HepG2 (cell line): ENCODE measurements around the gene NUDT21. TPM values are rescaled to one million over a fixed set of nuclear protein-coding genes. Genes with fewer than 3 reads are reported as not detected.

Source experiments
- ATAC-seq: fragments of 200-7000 bp; cut with Tn5 transposase; 3 replicates; pipeline ENCODE4 v1.9.1; 2020; ENCODE audit warnings: mild to moderate bottlenecking, moderate library complexity
- BruUV-seq: library from RNA; stranded (reverse); fragments of 400-500 nt; replicated peaks from 2 replicates; lab custom pipeline; 2021; lab: Mats Ljungman, UMichigan
- CTCF ChIA-PET: fragments of 300-600 bp; formaldehyde crosslinking; extraction: SDS; loops from one replicate; lab custom pipeline; 2021; ENCODE audit warnings: low total read pairs, inconsistent platforms, low intra/inter-chr PET ratio; lab: Yijun Ruan, JAX
- POLR2A ChIA-PET: fragments of 350-600 bp; sonication (Branson Sonifier 250); formaldehyde crosslinking; loops from one replicate; lab custom pipeline; 2020; ENCODE audit warnings: antibody characterized with exemption, inconsistent platforms; lab: Yijun Ruan, JAX
- DNase-seq: peaks from one replicate; pipeline ENCODE4 v3.0.0-alpha.2; 2015; ENCODE audit warnings: low spot score
- FAIRE-seq: peaks from 3 replicates; lab custom pipeline; 2011; peaks lifted over from hg19 to GRCh38; lab: Jason Lieb, UNC
- H2AFZ ChIP-seq: one replicate; pipeline ENCODE4 v1.6.1; 2011; ENCODE audit warnings: low read length, inconsistent platforms
- H3K27ac ChIP-seq: fragments of 300-600 bp; 3 replicates; pipeline ENCODE4 v1.8.0; 2011; ENCODE audit warnings: mixed run types, mild to moderate bottlenecking, mixed read lengths, low read length, inconsistent platforms; ENCODE audit not compliant: insufficient read depth; ENCODE audit errors: extremely low read length
- H3K27me3 ChIP-seq, 2 experiments: fragments of 200-600 bp in 1 of 2; 2 replicates in 1 of 2; 3 replicates in 1 of 2; pipeline versions ENCODE4 v1.6.0 to v1.8.0; 2011; ENCODE audit warnings: low read length in 2 of 2, mild to moderate bottlenecking in 2 of 2, moderate library complexity in 2 of 2, inconsistent platforms in 1 of 2; ENCODE audit not compliant: insufficient read depth in 2 of 2, control insufficient read depth in 1 of 2
- H3K36me3 ChIP-seq, 2 experiments: fragments of 200-600 bp in 1 of 2; replicated peaks in 1 of 2; 2 replicates in 1 of 2; 3 replicates in 1 of 2; pipeline versions ENCODE4 v1.5.1 to v1.8.0; 2011; ENCODE audit warnings: low read length in 2 of 2, inconsistent platforms in 1 of 2; ENCODE audit not compliant: insufficient read depth in 2 of 2, control insufficient read depth in 1 of 2
- H3K4me1 ChIP-seq: 2 replicates; pipeline ENCODE4 v1.5.1; 2012; ENCODE audit warnings: low read length, inconsistent platforms; ENCODE audit not compliant: insufficient read depth
- H3K4me2 ChIP-seq: 2 replicates; pipeline ENCODE4 v1.6.0; 2011; ENCODE audit warnings: low read depth, low read length, inconsistent platforms
- H3K4me3 ChIP-seq, 3 experiments: fragments of 200-600 bp in 1 of 3; sonication (generic), shearing (Covaris generic) in 1 of 3; replicated peaks in 1 of 3; 2 replicates each; pipeline ENCODE4 v1.5.1; 2011 to 2016; ENCODE audit warnings: low read length in 3 of 3, inconsistent platforms in 2 of 3, low read depth in 2 of 3, mild to moderate bottlenecking in 2 of 3, control low read depth in 1 of 3, mixed read lengths in 1 of 3; ENCODE audit not compliant: insufficient read depth in 1 of 3
- H3K79me2 ChIP-seq: one replicate; pipeline ENCODE4 v1.6.1; 2011; ENCODE audit warnings: low read length, inconsistent platforms; ENCODE audit not compliant: insufficient read depth
- H3K9ac ChIP-seq: 2 replicates; pipeline ENCODE4 v1.6.0; 2011; ENCODE audit warnings: mild to moderate bottlenecking, low read depth, low read length, inconsistent platforms; ENCODE audit not compliant: insufficient read depth
- H3K9me3 ChIP-seq: 2 replicates; pipeline ENCODE4 v1.5.1; 2012; ENCODE audit warnings: mild to moderate bottlenecking, low read length
- H4K20me1 ChIP-seq: 2 replicates; pipeline ENCODE4 v1.6.0; 2011; ENCODE audit warnings: inconsistent platforms, mild to moderate bottlenecking, low read length, moderate library complexity; ENCODE audit not compliant: insufficient read depth
- GLMP ChIP-seq: sonication (generic); formaldehyde crosslinking; IDR thresholded peaks from 2 replicates; pipeline ENCODE4 v1.9.0; 2021; ENCODE audit warnings: missing genetic modification reagents, mild to moderate bottlenecking, borderline replicate concordance
- HNRNPK ChIP-seq: fragments of 200-400 bp; formaldehyde crosslinking; IDR thresholded peaks from 2 replicates; pipeline ENCODE4 v1.6.1; 2018; ENCODE audit warnings: low read length, low read depth, moderate library complexity, mild to moderate bottlenecking; ENCODE audit not compliant: poor library complexity, severe bottlenecking
- IRF2 ChIP-seq: IDR thresholded peaks from 2 replicates; pipeline ENCODE4 v1.6.1; 2018; ENCODE audit warnings: missing genetic modification reagents, missing compliant biosample characterization
- NFATC3 ChIP-seq: sonication (generic); formaldehyde crosslinking; IDR thresholded peaks from 2 replicates; pipeline ENCODE4 v1.5.1; 2020; ENCODE audit warnings: mild to moderate bottlenecking, missing genetic modification reagents
- PCBP1 ChIP-seq: fragments of 200-400 bp; formaldehyde crosslinking; IDR thresholded peaks from 2 replicates; pipeline ENCODE4 v1.6.1; 2017; ENCODE audit warnings: mild to moderate bottlenecking, low read depth, low read length, borderline replicate concordance
- PRPF4 ChIP-seq: fragments of 200-400 bp; formaldehyde crosslinking; IDR thresholded peaks from 2 replicates; pipeline ENCODE4 v1.6.1; 2016; ENCODE audit warnings: low read length, low read depth; ENCODE audit not compliant: poor library complexity, severe bottlenecking
- SNAI1 ChIP-seq: sonication (generic); formaldehyde crosslinking; IDR thresholded peaks from 2 replicates; pipeline ENCODE4 v1.5.0; 2020; ENCODE audit warnings: mild to moderate bottlenecking, missing genetic modification reagents, borderline replicate concordance
- ZBTB20 ChIP-seq: sonication (generic); formaldehyde crosslinking; IDR thresholded peaks from 2 replicates; pipeline ENCODE4 v1.8.1; 2023; ENCODE audit warnings: missing genetic modification reagents, low read depth, mild to moderate bottlenecking, borderline replicate concordance
- ZBTB21 ChIP-seq: sonication (generic); formaldehyde crosslinking; IDR thresholded peaks from 2 replicates; pipeline ENCODE4 v1.4.0; 2020; ENCODE audit warnings: missing genetic modification reagents
- ZFYVE20 ChIP-seq: sonication (generic); formaldehyde crosslinking; IDR thresholded peaks from 2 replicates; pipeline ENCODE4 v1.8.0; 2023; ENCODE audit warnings: low read depth, mild to moderate bottlenecking, moderate library complexity, missing genetic modification reagents, borderline replicate concordance
- ZNF468 ChIP-seq: sonication (generic); formaldehyde crosslinking; IDR thresholded peaks from 2 replicates; pipeline ENCODE4 v1.8.0; 2022; ENCODE audit warnings: mild to moderate bottlenecking, moderate library complexity, missing genetic modification reagents
- WGBS: methylation state at CpG from one replicate; pipeline ENCODE4 v1.1.6; 2017; ENCODE audit warnings: low lambda C conversion rate; 5-methylcytosine and 5-hydroxymethylcytosine counted together
- in situ Hi-C: cut with HindIII; loops from 2 replicates; pipeline ENCODE4 v1.10.0; 2017; ENCODE audit warnings: low pct_unique_long_range_greater_than_20kb; ENCODE audit not compliant: extremely low pct_ligation_motif_present
- intact Hi-C: fragments of 100-400 bp; cut with micrococcal nuclease; formaldehyde crosslinking; loops from one replicate; pipeline ENCODE4 v1.10.0; 2022; ENCODE audit not compliant: unreplicated experiment
- polyA plus RNA-seq, 8 experiments: library from polyadenylated mRNA; depleted of rRNA in 3 of 8; stranded (reverse) in 7 of 8; unstranded in 1 of 8; fragments of >200 nt; fragmentation: Illumina TruSeq in 4 of 8; extraction: Trizol in 4 of 8; gene quantifications; 2 replicates each; pipeline versions ENCODE4 v1.2.1 to v1.2.3, GENCODE V29; 2011 to 2016; ENCODE audit warnings: low read depth in 4 of 8, missing spikeins in 1 of 8, mixed read lengths in 1 of 8; ENCODE audit not compliant: insufficient read depth in 1 of 8
- total RNA-seq, 5 experiments: library from RNA; depleted of rRNA; stranded (reverse); fragments of >200 nt; fragmentation: Illumina TruSeq; extraction: Trizol; gene quantifications; 2 replicates each; pipeline ENCODE4 v1.2.3, GENCODE V29; 2016; ENCODE audit warnings: low read depth in 1 of 5

NUDT21 gene
- total and polyA plus RNA-seq, 2 of the 13 experiments (the other 11 are each of a cell fraction or from before 2014, with no cell fraction given): 177 to 210 TPM

DNA sequence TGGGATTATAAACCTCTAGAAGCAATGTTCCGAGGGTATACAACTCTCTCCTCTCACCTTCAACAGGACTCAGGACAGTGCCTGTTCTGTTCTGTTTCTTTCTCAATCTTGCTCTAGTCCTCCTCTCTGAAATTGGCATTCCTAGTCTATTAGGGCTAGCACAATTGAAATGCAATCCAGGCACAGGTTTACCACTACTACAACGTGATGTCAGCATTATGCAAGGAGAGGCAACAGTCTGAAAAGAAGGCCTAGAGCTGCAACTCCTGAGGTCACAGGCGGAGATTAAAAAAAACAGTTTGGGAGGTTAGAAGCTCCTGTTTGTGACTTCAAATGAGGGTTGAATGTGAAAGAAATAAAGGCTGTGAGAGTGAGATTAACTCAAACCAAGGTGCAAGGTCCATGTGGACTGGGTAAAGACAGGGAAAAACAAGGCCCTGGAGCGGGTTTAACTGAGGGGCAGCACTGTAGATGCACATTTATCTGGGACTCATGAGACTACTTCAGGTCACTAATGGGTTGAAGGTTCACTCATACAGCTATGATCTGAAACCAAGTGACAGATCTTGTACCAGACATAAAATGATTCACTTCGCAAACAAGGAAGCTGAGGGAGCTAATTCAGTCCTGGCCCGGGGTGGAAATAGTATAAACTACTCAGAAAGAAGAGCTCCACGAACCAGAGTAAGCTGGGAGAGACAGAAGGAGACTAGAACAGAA, 42.6 kb downstream of the NUDT21 start (continued):
- no peak for TF ChIP-seq ZBTB20 (CRISPR knock-in tag)
- TF ChIP-seq ZNF468 (CRISPR knock-in tag): no peak
- TF ChIP-seq ZBTB21 (CRISPR knock-in tag): 0 out of 2 replicates have a peak, but pooled peaks have one; percentile 22
- no peak for TF ChIP-seq SNAI1 (CRISPR knock-in tag)
- no peak for TF ChIP-seq NFATC3 (CRISPR knock-in tag)
- TF ChIP-seq GLMP (CRISPR knock-in tag): no peak
- TF ChIP-seq IRF2 (CRISPR knock-in tag): no peak
- TF ChIP-seq ZFYVE20: no peak

DNA sequence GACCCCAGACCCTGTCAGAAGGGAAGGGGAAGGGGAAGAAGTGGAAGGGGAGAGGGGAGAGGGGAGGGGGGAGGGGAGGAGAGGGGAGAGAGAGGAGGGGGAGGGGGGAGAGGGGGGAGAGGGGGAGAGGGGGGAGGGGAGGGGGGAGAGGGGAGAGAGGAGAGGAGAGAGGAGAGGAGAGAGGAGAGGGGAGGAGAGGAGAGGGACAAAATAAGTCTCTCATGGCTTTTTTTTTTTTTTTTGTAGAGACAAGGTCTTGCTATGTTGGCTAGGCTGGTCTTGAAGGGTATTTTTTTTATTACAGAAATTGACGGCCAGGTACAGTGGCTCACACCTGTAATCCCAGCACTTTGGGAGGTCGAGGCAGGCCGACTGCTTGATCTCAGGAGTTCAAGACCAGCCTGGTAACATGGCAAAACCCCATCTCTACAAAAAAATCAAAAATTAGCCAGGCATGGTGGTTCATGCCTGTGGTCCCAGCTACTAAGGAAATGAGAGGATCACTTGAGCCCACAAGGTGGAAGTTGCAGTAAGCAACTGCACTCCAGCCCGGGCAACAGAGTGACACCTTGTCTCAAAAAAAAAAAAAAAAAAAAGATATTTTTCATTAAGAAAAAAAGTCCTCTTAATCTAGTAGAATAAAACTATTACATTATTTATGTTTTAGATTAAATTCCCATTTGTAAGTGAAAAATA, 45.0 kb downstream of the NUDT21 start:
- Histone ChIP-seq H3K9ac (no peak overlapping the region), H2AFZ (no peak overlapping the region), H3K27ac (no peak overlapping the region), H3K36me3 (peaks cover 21 to 69% of the 10 kb centered on the region in 2 experiments), H4K20me1 (no peaks in the 10 kb centered on the region), H3K79me2 (no peaks in the 10 kb centered on the region), H3K27me3 (no peaks in the 10 kb centered on the region), H3K9me3 (no peaks in the 10 kb centered on the region), H3K4me1 (peaks cover 24% of the 10 kb centered on the region), H3K4me3 (no peak overlapping the region), H3K4me2 (no peak overlapping the region)
- no peak for DNase-seq
- ChIA-PET POLR2A (no interaction called here), CTCF (interaction anchor here (0.6 kb wide), 1 partner anchor 20 kb away, joined by 3 read pairs; no protein-coding TSS in a partner anchor)
- 96% methylated on average over 4 of the region's 4 CpGs for WGBS
- in situ Hi-C loops: no loop called here
- ATAC-seq: no peak
- intact Hi-C loops: loop anchor here (5.0 kb wide), 1 partner anchor 46 kb away; the partner anchor contains the start of genes NUDT21 and OGFOD1
- no peak for FAIRE-seq
- TF ChIP-seq PRPF4: no peak
- TF ChIP-seq HNRNPK: peak; percentile 77
- 0 out of 2 replicates have a peak, but pooled peaks have one; percentile 65 for TF ChIP-seq PCBP1
- BruUV-seq: no TSS peak
